UCSD-AML1 (cell line): ENCODE data around the gene OCIAD1.
"Not testable (repeated sequence)": the region's sequence is repeated elsewhere in the genome, so short reads cannot be mapped to it uniquely, and the experiment has no call there.

Experiments used
- DNase-seq: peaks from one replicate; lab custom pipeline; 2025; ENCODE audit not compliant: unreplicated experiment; lab: John Stamatoyannopoulos, UW

OCIAD1 gene

GRCh38 chr4:48889750-48890149, 58.9 kb downstream of the OCIAD1 start:
- not testable (repeated sequence) for DNase-seq

GRCh38 chr4:48891028-48891619, 60.2 kb downstream of the OCIAD1 start:
- no peak for DNase-seq

- DNase-seq: peak; percentile 44
Measured at GRCh38 chr4:48896845-48897244, 66.0 kb downstream of the OCIAD1 start.

GRCh38 chr4:48898733-48899431, 68.0 kb downstream of the OCIAD1 start:
- DNase-seq: no peak

GRCh38 chr4:48899432-48899749, 68.5 kb downstream of the OCIAD1 start:
- DNase-seq: no peak

GRCh38 chr4:48899950-48900349, 69.1 kb downstream of the OCIAD1 start:
- DNase-seq: peak; percentile 30

- no peak for DNase-seq
Measured at GRCh38 chr4:48901196-48901595, 70.3 kb downstream of the OCIAD1 start.

GRCh38 chr4:48902266-48902665, 71.4 kb downstream of the OCIAD1 start:
- DNase-seq: no peak

GRCh38 chr4:48904101-48904500, 73.2 kb downstream of the OCIAD1 start:
- no peak for DNase-seq

- no peak for DNase-seq
Measured at GRCh38 chr4:48904541-48905142, 73.8 kb downstream of the OCIAD1 start.

- DNase-seq: no peak
Measured at GRCh38 chr4:48905363-48906015, 74.6 kb downstream of the OCIAD1 start.

- DNase-seq: no peak
Measured at GRCh38 chr4:48906206-48907173, 75.6 kb downstream of the OCIAD1 start, which contains the start of gene OCIAD2. Gene OCIAD2 (minus strand): TSS chr4:48906774. CDS start chr4:48904549, 2,225 bp downstream.

- no peak for DNase-seq
Measured at GRCh38 chr4:48907706-48908477, 77.0 kb downstream of the OCIAD1 start.

- DNase-seq: no peak
Measured at GRCh38 chr4:48908687-48909086, 77.8 kb downstream of the OCIAD1 start.

- no peak for DNase-seq
Measured at GRCh38 chr4:48909697-48910096, 78.8 kb downstream of the OCIAD1 start.

GRCh38 chr4:48910511-48910910, 79.6 kb downstream of the OCIAD1 start:
- DNase-seq: no peak
